GM19328 (cell line): Measurements from ENCODE around the gene SOX5.
"Not testable (repeated sequence)": the region's sequence is repeated elsewhere in the genome, so short reads cannot be mapped to it uniquely, and the experiment has no call there.

Experiments
- ATAC-seq: cut with Tn5 transposase; IDR thresholded peaks from one replicate; pipeline ENCODE4 v1.9.1; 2021; ENCODE audit warnings: mild to moderate bottlenecking, moderate library complexity; ENCODE audit not compliant: unreplicated experiment

SOX5 gene

GRCh38 chr12:23555180-23555824, 394.2 kb downstream of the SOX5 start:
- no peak for ATAC-seq

DNA sequence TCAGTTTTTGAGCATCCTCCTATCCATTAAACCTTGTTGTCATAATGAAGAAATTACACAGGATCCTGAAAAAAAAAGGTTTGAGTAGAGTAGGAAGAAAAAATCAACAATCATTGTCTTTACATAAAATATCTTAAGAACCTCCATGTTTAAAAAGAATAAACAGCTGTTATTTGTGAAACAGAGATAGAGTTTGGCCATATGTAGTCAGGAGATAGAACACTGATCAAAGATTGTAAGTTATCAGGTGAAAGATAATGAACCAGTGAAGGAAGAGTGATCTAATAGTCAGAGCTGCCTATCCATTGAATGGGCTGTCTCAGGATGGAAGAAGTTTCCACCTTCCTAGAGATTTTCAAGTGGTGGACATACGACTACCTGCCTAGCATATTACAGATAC, 397.1 kb downstream of the SOX5 start:
- ATAC-seq: no peak

DNA sequence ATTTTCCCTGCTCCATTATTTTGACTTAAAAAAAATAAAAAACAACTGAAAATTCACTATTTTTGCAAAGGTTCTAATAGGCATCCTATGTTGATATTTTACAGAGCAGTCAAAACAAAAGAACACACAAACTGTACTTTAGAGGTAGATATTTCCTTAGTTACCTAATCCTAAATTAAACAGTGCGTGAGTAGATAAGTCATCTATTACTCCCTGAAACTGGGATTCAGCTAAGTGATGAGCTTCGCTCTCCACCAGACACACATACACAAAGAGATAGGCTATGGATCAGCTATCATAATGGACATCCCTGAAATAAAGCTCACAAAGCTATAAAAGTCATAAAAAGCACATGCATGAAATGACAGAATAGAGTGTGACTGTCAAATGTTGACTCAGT, 398.7 kb downstream of the SOX5 start:
- no peak for ATAC-seq

DNA sequence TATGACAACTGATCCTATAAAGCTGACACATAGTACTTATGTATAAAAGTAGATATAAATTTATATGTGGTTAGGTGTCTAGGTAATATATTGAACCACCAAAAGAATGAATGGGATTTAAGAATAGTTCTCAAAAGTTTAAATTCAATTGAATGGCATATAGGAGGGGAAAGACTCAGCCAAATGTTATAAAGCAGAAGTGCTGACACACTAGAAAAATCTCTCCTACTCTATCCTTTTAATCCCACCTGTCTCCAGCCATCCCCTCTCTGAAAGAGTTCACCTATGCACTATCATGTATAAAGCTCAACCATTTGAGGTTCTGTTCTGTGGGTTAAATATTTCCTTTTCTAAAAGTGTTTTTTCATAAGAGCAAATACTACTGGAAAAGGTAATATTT, 400.7 kb downstream of the SOX5 start:
- ATAC-seq: no peak

- ATAC-seq: no peak
Observed at GRCh38 chr12:23546756-23547155, 402.7 kb downstream of the SOX5 start.

DNA sequence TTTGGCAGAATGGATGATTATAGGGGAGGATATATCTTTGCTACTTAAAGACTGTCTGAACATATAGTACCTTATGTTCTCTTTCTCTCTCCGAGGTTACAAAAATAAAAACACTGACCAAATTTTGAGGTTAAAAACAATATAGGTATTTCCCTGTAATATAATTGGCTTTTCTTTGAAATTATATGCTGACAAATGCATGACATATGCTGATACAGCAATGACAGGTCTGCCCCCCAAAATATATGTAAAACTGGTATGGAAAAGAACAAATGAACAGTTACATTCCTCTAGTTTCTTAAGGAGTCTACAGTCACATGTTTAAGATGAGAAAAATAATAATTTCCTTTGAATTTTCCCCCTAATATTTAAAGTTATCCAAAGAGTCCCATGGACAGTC, 405.7 kb downstream of the SOX5 start:
- ATAC-seq: no peak

DNA sequence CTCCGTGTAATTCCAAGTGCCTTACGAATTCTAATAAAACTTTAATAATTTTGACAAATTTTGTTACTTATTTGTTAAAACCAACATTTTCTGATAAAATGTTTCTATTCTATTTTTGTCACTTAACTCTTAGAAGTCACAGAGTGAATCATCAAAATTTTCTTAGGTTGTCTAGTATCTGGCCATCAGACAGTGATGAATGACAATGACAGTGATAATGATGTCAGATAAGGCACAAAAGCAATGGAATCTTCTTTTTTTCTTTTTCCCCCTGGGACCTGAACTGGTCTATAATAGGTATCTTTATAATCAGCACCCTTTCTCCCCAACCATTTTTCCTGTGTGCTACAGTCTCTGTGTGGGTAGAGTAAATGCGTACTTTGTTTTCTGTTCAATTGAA, 407.3 kb downstream of the SOX5 start:
- no peak for ATAC-seq

DNA sequence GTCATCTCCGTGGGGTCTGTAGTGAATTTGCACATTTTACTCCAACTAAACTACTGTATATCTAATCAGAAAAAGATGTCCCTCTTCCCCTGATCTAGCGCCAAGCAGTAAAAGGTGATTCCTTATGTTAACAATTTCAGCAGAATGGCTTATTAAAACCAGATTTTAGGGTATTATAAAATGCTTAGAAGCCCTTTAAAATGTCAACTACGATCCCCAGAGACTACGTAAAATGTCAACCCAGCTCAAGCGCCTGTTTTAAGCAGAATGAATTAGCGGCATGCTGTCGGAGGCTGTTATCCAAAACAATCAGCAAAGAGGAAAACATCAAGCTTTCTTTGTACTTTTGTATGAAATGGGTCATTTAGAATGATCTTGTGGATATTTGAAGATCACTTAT, 408.9 kb downstream of the SOX5 start:
- no peak for ATAC-seq

DNA sequence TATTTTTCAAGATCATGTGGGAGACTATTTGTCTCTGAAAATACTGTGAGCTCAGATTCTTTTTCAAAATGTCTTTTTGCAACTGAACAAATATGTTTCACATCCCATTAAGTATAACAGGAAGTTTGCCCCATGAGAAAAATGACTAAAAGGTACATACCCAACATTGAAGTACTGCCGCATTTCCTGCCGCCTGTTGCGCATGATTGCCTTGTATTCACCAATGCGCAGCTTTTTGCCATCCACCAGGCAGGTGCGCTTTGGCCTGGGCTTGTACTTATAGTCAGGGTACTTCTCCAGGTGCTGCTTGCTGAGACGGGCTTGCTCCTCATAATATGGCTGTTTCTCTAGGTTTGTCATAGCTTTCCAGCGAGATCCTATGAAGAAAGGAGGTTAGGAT, 413.2 kb downstream of the SOX5 start:
- peak; percentile 73 for ATAC-seq

DNA sequence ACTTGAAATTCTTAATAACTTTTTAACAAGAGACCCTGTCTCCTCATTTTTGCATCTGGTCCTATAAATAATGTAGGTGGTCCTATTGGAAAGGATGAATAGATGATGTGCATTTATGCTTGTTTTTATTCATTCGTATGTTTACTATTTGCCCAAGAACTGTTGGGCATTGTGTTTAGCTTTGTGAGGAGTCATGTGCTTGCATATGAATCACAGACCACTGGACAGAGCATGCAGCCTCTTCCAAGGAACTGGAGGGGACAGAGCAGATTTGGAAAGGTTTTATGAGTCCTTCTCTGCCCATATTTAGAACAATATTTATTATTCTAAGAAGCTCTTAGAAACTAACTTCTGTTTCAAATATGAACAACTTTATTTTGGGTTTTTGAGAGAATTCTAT, 414.0 kb downstream of the SOX5 start:
- ATAC-seq: no peak

- ATAC-seq: no peak
Observed at GRCh38 chr12:23534196-23534595, 415.3 kb downstream of the SOX5 start.

- ATAC-seq: no peak
Observed at GRCh38 chr12:23533699-23534098, 415.8 kb downstream of the SOX5 start.

GRCh38 chr12:23533265-23533664, 416.2 kb downstream of the SOX5 start:
- no peak for ATAC-seq

DNA sequence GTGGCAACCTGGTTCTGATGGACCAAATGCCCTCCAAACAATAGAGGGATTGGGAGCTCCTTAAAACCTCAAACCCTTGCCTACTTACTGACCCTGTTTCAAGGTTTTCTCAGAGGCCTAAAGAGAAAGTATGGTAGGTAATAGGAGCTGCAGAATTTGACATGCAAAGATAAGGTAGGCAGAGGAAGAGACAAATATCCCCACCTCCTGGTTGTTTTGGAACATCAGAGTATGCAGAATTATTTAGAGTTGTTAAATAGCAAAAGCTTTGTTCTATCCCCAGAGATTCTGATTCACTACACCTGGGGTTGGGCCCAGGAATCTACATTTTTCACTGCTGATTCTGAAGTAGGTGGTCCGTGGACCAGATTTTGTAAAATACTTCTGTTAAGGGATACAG, 421.2 kb downstream of the SOX5 start:
- no peak for ATAC-seq

DNA sequence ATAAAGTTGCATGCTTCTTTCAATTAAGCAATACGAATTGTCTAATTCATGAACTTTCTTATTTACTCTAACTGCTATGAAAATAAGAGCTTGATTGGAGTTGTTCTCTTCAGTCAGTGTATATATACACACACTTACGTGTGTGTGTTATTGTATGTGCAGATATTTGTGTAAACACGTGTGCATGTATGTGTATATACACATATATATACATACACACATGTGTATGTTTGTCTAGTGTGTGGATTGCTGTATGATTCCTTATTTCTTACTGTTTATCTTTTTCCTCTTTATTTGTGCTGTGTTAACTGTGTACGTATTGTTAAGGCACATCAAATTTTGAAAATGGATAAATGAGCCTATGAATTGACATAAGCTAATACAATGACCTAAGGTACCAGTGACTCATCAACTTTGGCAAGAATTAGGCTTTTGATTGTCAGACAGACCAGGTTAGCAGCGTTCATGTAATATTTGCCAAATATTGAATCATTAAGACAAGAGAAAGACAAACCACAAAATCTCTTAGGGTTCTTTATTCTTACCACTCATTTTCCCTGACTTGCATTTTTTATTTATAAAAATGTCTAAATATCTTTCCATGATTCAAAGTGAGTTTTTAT, 423.9 kb downstream of the SOX5 start:
- no peak for ATAC-seq

- ATAC-seq: no peak
Observed at GRCh38 chr12:23523339-23523738, 426.1 kb downstream of the SOX5 start.

- ATAC-seq: not testable (repeated sequence)
Observed at GRCh38 chr12:23519444-23519843, 430.0 kb downstream of the SOX5 start.

DNA sequence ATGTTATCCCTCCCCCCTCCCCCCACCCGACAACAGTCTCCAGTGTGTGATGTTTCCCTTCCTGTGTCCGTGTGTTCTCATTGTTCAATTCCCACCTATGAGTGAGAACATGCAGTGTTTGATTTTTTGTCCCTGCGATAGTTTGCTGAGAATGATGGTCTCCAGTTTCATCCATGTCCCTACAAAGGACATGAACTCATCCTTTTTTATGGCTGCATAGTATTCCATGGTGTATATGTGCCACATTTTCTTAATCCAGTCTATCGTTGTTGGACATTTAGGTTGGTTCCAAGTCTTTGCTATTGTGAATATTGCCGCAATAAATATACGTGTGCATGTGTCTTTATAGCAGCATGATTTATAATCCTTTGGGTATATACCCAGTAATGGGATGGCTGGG, 433.7 kb downstream of the SOX5 start:
- not testable (repeated sequence) for ATAC-seq

GRCh38 chr12:23510484-23510883, 439.0 kb downstream of the SOX5 start:
- ATAC-seq: no peak

DNA sequence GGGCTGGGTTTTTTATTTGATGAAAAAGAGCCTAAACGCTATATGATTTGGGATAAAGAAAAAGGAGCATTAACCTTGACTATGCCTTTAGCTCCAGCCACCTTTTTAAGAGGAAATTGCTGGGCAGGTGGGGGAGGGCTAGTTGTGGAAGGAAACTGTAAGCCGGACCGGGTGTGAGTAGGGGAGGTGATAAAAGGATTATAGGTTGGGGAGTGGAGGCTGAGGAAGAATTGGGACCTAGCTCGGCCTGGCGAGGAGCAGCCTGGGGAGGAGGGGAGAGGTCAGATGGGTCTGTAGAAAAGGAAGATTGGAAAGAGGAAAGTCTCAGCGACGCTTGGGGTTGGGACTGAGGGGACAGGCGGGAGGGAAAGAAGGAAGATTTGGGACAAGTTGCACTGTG, 439.6 kb downstream of the SOX5 start:
- not testable (repeated sequence) for ATAC-seq

GRCh38 chr12:23507785-23508184, 441.7 kb downstream of the SOX5 start:
- ATAC-seq: not testable (repeated sequence)

DNA sequence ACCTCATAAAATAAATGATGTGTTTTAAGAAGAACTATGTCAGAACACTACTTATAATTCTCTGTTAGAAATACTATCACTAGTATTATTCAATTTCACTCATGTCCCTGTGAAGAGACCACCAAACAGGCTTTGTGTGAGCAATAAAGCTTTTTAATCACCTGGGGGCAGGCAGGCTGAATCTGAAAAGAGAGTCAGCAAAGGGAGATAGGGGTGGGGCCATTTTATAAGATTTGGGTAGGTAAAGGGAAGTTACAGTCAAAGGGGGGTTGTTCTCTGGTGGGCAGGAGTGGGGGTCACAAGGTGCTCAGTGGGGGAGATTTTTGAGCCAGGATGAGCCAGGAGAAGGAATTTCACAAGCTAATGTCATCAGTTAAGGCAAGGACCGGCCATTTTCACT, 443.7 kb downstream of the SOX5 start:
- ATAC-seq: not testable (repeated sequence)
